Osteocyte (in vitro differentiated cells): ENCODE measurements around the gene TMEM89. TPM values are rescaled to one million over a fixed set of nuclear protein-coding genes. Genes with fewer than 3 reads are reported as not detected.
A peak's percentile ranks its signal among the peaks of the same experiment; 100 is the strongest.

Experiments used
- DNase-seq: peaks from one replicate; pipeline ENCODE4 v3.0.0; 2021; ENCODE audit warnings: mixed read lengths; ENCODE audit not compliant: unreplicated experiment; ENCODE audit errors: extremely low spot score
- H3K27ac Mint-ChIP-seq: one replicate; pipeline ENCODE4 v1.8.0; 2021; ENCODE audit warnings: mild to moderate bottlenecking, mixed read lengths; ENCODE audit not compliant: unreplicated experiment
- H3K27me3 Mint-ChIP-seq: one replicate; pipeline ENCODE4 v1.8.0; 2021; ENCODE audit warnings: mixed read lengths; ENCODE audit not compliant: unreplicated experiment
- H3K36me3 Mint-ChIP-seq: one replicate; pipeline ENCODE4 v1.8.0; 2021; ENCODE audit warnings: mixed read lengths; ENCODE audit not compliant: unreplicated experiment
- H3K4me1 Mint-ChIP-seq: one replicate; pipeline ENCODE4 v1.8.0; 2021; ENCODE audit warnings: mixed read lengths; ENCODE audit not compliant: unreplicated experiment
- H3K4me3 Mint-ChIP-seq: one replicate; pipeline ENCODE4 v1.8.0; 2021; ENCODE audit warnings: mild to moderate bottlenecking, moderate library complexity, mixed read lengths; ENCODE audit not compliant: unreplicated experiment
- H3K9me3 Mint-ChIP-seq: one replicate; pipeline ENCODE4 v1.8.0; 2021; ENCODE audit warnings: mixed read lengths; ENCODE audit not compliant: unreplicated experiment
- CTCF ChIP-seq: fragments of 200-600 bp; sonication (generic); IDR thresholded peaks from 2 replicates; pipeline ENCODE4 v1.5.0; 2021; ENCODE audit warnings: antibody characterized with exemption, mild to moderate bottlenecking, moderate library complexity
- total RNA-seq: library from RNA; stranded (reverse); gene quantifications from 2 replicates; pipeline ENCODE4 v1.2.1, GENCODE V29; 2021

Gene TMEM89
- total RNA-seq, 1 donor from 2014 or later = not detected

DNA sequence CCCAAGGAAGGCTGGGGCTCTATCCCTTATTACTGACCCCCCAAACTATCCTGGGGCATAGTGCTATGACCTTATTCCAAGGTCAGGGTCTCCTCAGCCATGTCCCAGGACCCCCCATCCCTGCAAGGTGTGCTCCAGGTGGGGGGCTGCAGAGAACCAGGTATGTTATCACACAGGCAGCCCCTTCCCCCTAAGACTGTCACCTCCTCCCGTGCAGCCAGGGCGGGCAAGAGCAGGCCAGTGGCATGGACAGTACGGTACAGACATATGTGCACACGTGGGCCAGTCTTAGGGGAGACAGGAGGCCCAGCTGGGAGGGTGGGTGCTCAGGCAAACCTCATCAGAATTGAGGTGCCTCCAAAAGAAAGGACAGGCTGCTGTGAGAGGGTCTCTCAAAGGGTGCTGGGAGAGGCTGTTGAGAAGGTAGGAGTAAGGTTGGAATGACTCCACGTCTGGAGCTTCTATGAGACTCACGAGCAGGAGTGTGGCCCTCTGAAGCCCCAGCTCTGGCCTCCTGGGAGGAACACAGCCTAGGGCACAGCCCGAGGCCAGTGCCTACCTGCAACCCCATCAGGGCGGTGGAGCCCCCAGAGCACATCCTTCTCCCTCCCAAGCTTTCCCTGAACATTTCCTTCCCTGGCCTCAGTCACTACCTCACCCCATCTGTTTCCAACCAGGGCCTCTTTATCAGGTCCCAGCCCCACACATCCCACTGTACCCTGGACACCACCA lies 24.7 kb downstream of the TMEM89 start:
- Mint-ChIP-seq H3K4me1 (peaks cover 59% of the 10 kb centered on the region), H3K27ac (peak overlapping the region; percentile 95), H3K4me3 (no peak overlapping the region)

DNA sequence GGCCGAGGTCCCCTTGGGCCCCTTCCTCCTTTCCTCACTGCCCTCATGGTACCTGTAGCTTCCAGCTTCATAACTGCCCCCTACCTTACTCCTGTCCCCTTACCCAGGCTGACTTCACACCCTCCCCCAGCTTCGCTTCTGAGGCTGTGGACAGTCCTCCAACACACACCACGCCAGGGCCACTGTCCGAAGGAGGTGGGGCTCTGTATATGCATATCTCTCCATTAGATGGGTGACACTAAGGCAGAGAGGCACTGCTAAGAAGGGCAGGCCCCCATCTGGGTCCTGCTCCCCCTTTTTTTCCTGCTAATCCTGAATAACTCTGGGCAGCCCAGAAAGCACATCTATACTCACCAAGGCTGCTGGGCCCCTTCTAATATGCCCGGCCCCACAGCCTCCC lies 25.4 kb downstream of the TMEM89 start:
- H3K27ac Mint-ChIP-seq = peak overlapping the region; percentile 80

More for the DNA sequence above, 24.7 kb downstream of the TMEM89 start:
- no peaks in the 10 kb centered on the region for H3K9me3 Mint-ChIP-seq
- TF ChIP-seq CTCF = no peak
- no peak for DNase-seq
- no peaks in the 10 kb centered on the region for H3K27me3 Mint-ChIP-seq
- H3K36me3 Mint-ChIP-seq = peaks cover 23% of the 10 kb centered on the region

DNA sequence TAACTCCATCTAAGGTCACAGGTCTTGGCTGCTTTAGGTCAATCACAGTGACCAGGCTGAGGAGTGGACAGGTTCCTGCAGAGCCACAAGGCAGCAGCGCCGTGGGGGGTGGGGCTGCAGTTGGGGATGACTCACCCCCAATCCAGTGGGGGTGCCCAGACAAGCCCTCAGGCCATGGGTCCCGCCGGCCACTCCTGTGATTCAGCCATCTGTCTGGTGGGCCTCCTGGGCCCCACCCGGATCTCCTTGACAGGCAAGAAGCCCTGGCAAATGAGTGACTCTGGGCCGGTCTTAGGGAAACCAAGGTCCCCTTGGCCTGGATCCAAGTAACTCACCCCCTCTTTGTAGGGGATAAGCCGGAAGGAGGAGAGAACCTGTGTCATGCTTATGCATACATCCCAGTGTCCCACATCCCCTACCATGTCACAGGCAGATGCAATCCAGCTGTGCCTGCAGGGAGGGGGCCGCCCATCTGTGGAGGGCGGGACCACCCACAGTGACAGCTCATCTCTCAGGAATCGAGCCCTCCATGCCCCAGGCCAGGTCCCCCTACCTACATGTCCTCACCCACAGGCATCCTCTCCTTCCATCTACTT lies 25.9 kb downstream of the TMEM89 start:
- H3K4me1 Mint-ChIP-seq = peaks cover 56% of the 10 kb centered on the region
- TF ChIP-seq CTCF = no peak
- H3K4me3 Mint-ChIP-seq = no peak overlapping the region
- H3K27ac Mint-ChIP-seq = peak overlapping the region; percentile 80
- H3K27me3 Mint-ChIP-seq = no peaks in the 10 kb centered on the region
- peak; percentile 93 for DNase-seq
- no peaks in the 10 kb centered on the region for H3K9me3 Mint-ChIP-seq
- H3K36me3 Mint-ChIP-seq = peaks cover 20% of the 10 kb centered on the region

More for the DNA sequence above, 25.4 kb downstream of the TMEM89 start:
- Mint-ChIP-seq H3K9me3 (no peaks in the 10 kb centered on the region), H3K4me3 (no peak overlapping the region), H3K4me1 (peaks cover 59% of the 10 kb centered on the region), H3K36me3 (peaks cover 23% of the 10 kb centered on the region), H3K27me3 (no peaks in the 10 kb centered on the region)
- no peak for TF ChIP-seq CTCF
- DNase-seq = no peak

DNA sequence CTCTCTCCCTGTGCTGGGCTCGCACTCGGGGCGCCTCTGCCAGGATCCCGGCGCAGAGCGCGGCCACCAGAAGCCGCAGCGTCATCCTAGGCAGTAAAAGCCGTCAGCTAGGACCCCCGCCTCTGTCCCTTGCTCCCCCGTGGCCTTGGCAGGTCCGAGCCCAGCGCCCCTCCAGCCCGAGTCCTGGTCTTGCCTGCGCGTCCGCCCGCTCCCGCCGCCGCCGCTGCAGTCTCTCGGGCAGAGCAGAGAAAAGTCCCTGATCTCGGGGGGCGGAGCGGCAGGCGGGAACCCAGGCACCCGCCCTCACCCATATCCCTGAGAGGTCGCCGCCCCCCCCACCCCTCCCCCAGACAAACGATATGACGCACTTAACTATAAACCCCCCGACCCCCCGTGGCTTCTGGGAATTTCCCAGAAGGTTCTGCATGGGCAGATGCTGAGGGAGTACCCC lies 26.5 kb downstream of the TMEM89 start, which contains the start of gene COL7A1:
COL7A1 (minus strand) TSS at position 255 of the 451 bp plus-strand sequence; CDS start at position 85, 170 bp downstream.
- no peak for TF ChIP-seq CTCF
- no peaks in the 10 kb centered on the region for H3K27me3 Mint-ChIP-seq
- peak within 1 kb of the TSS; percentile 80 for H3K27ac Mint-ChIP-seq
- H3K4me1 Mint-ChIP-seq = peaks cover 54% of the 10 kb centered on the region
- no peaks in the 10 kb centered on the region for H3K9me3 Mint-ChIP-seq
- no peak within 1 kb of the TSS for H3K4me3 Mint-ChIP-seq
- DNase-seq = no peak
- peaks cover 15% of the 10 kb centered on the region for H3K36me3 Mint-ChIP-seq

- DNase-seq = no peak
- Mint-ChIP-seq H3K4me3 (no peak overlapping the region), H3K36me3 (peaks cover 14% of the 10 kb centered on the region), H3K27ac (no peak overlapping the region), H3K4me1 (peaks cover 48% of the 10 kb centered on the region), H3K27me3 (no peaks in the 10 kb centered on the region), H3K9me3 (no peaks in the 10 kb centered on the region)
- no peak for TF ChIP-seq CTCF
Observed at GRCh38 chr3:48594417-48595049, 27.0 kb downstream of the TMEM89 start.
